HCT116 (cell line): ENCODE measurements around the gene UPP2. TPM values are rescaled to one million over a fixed set of nuclear protein-coding genes. Genes with fewer than 3 reads are reported as not detected.

Experiments
- ATAC-seq: fragments of 200-7000 bp; cut with Tn5 transposase; 2 replicates; pipeline ENCODE4 v1.9.1; 2020; ENCODE audit warnings: mild to moderate bottlenecking, moderate library complexity
- BruUV-seq: library from RNA; stranded (reverse); fragments of 400-500 nt; replicated peaks from 2 replicates; lab custom pipeline; 2021; lab: Mats Ljungman, UMichigan
- CTCF ChIA-PET: fragments of 300-600 bp; sonication (Branson Sonifier 250); formaldehyde crosslinking; loops from one replicate; lab custom pipeline; 2021; ENCODE audit warnings: antibody characterized with exemption; lab: Charles Lee
- POLR2A ChIA-PET: fragments of 300-600, 350-600 bp; sonication (Branson Sonifier 250); formaldehyde crosslinking; loops from one replicate; lab custom pipeline; 2021; ENCODE audit warnings: antibody characterized with exemption; lab: Charles Lee
- RAD21 ChIA-PET, 2 experiments: fragments of 300-600 bp; sonication (Branson Sonifier 250); formaldehyde crosslinking; loops; one replicate each; lab custom pipeline; 2023; ENCODE audit warnings: low total read pairs in 2 of 2; ENCODE audit not compliant: uncharacterized antibody in 2 of 2, unreplicated experiment in 2 of 2, low non-redundant PET in 1 of 2; lab: Charles Lee
- DNase-seq: peaks from one replicate; pipeline ENCODE4 v3.0.0-alpha.2; 2010; ENCODE audit warnings: low read depth, low spot score
- H2AFZ ChIP-seq: fragments of 200-600 bp; shearing (Covaris generic), sonication (generic); 2 replicates; pipeline ENCODE4 v1.6.1; 2017; ENCODE audit warnings: low read depth, mixed run types, mixed read lengths, antibody characterized with exemption, low read length; ENCODE audit not compliant: poor library complexity, severe bottlenecking
- H3K27ac ChIP-seq: 2 replicates; pipeline ENCODE4 v1.5.1; 2012; ENCODE audit warnings: low read depth, low read length
- H3K27me3 ChIP-seq: fragments of 200-600 bp; sonication (generic); 2 replicates; pipeline ENCODE4 v1.6.1; 2016; ENCODE audit warnings: mixed run types, low read length, mixed read lengths; ENCODE audit not compliant: insufficient read depth
- H3K36me3 ChIP-seq, 2 experiments: fragments of 200-500 bp in 1 of 2; fragments of 200-600 bp in 1 of 2; sonication (Bioruptor generic) in 1 of 2; sonication (generic) in 1 of 2; 2 replicates each; pipeline versions ENCODE4 v1.5.1 to v1.6.1; 2014 to 2016; ENCODE audit warnings: low read length in 2 of 2, inconsistent platforms in 1 of 2, mixed read lengths in 1 of 2, mixed run types in 1 of 2; ENCODE audit not compliant: insufficient read depth in 2 of 2, control insufficient read depth in 1 of 2
- H3K4me1 ChIP-seq, 2 experiments: fragments of 200-600 bp in 1 of 2; sonication (generic) in 1 of 2; 2 replicates each; pipeline versions ENCODE4 v1.5.1 to v1.6.1; 2012 to 2017; ENCODE audit warnings: low read length in 2 of 2, inconsistent platforms in 1 of 2, mild to moderate bottlenecking in 1 of 2, mixed read lengths in 1 of 2, mixed run types in 1 of 2, moderate library complexity in 1 of 2; ENCODE audit not compliant: insufficient read depth in 2 of 2, control insufficient read depth in 1 of 2
- H3K4me2 ChIP-seq: fragments of 200-600 bp; sonication (generic); 2 replicates; pipeline ENCODE4 v1.6.1; 2017; ENCODE audit warnings: mixed run types, low read length, mixed read lengths
- H3K4me3 ChIP-seq, 2 experiments: fragments of 200-600 bp in 1 of 2; sonication (generic) in 1 of 2; replicated peaks in 1 of 2; 2 replicates each; pipeline ENCODE4 v1.5.1; 2011 to 2016; ENCODE audit warnings: low read length in 2 of 2, control low read depth in 1 of 2, low read depth in 1 of 2, mild to moderate bottlenecking in 1 of 2, mixed read lengths in 1 of 2, mixed run types in 1 of 2
- H3K79me2 ChIP-seq: fragments of 200-600 bp; sonication (generic); 2 replicates; pipeline ENCODE4 v1.6.1; 2017; ENCODE audit warnings: mild to moderate bottlenecking, mixed run types, low read length, moderate library complexity, mixed read lengths; ENCODE audit not compliant: insufficient read depth
- H3K9ac ChIP-seq: fragments of 200-600 bp; sonication (generic); 2 replicates; pipeline ENCODE4 v1.6.1; 2016; ENCODE audit warnings: low read length, mixed read lengths
- H3K9me2 ChIP-seq: fragments of 200-600 bp; sonication (generic), shearing (Covaris generic); 2 replicates; pipeline ENCODE4 v1.6.1; 2017; ENCODE audit warnings: mixed run types, mild to moderate bottlenecking, moderate library complexity; ENCODE audit not compliant: insufficient read depth
- H3K9me3 ChIP-seq, 2 experiments: fragments of 200-500 bp in 1 of 2; fragments of 200-600 bp in 1 of 2; sonication (Bioruptor generic) in 1 of 2; sonication (generic) in 1 of 2; 2 replicates each; pipeline ENCODE4 v1.6.1; 2014 to 2017; ENCODE audit warnings: low read length in 2 of 2, mixed read lengths in 2 of 2, inconsistent platforms in 1 of 2, low read depth in 1 of 2, mild to moderate bottlenecking in 1 of 2, mixed run types in 1 of 2, moderate library complexity in 1 of 2; ENCODE audit not compliant: control insufficient read depth in 1 of 2, insufficient read depth in 1 of 2
- H4K20me1 ChIP-seq: fragments of 200-600 bp; sonication (generic), shearing (Covaris generic); 2 replicates; pipeline ENCODE4 v1.6.1; 2017; ENCODE audit warnings: mixed run types, mild to moderate bottlenecking, moderate library complexity; ENCODE audit not compliant: insufficient read depth
- EGR1 ChIP-seq: IDR thresholded peaks from 2 replicates; pipeline ENCODE4 v1.6.1; 2012; ENCODE audit warnings: low read depth
- EZH2 ChIP-seq: fragments of 200-600 bp; sonication (generic); IDR thresholded peaks from 2 replicates; pipeline ENCODE4 v1.6.1; 2017; ENCODE audit warnings: antibody characterized with exemption, mixed run types
- FOSL1 ChIP-seq: IDR thresholded peaks from 2 replicates; pipeline ENCODE4 v1.6.1; 2012; ENCODE audit warnings: low read depth
- JUND ChIP-seq: IDR thresholded peaks from 2 replicates; pipeline ENCODE4 v1.6.1; 2012
- POLR2A ChIP-seq: IDR thresholded peaks from 2 replicates; pipeline ENCODE4 v1.7.0; 2011; ENCODE audit warnings: borderline replicate concordance; ENCODE audit not compliant: insufficient read depth, insufficient read length; ENCODE audit errors: extremely low read depth
- RAD21 ChIP-seq: IDR thresholded peaks from 2 replicates; pipeline ENCODE4 v1.6.1; 2012; ENCODE audit warnings: low read depth, mild to moderate bottlenecking
- SIN3A ChIP-seq: IDR thresholded peaks from 2 replicates; pipeline ENCODE4 v1.6.1; 2012; ENCODE audit warnings: low read depth
- SP1 ChIP-seq: IDR thresholded peaks from 2 replicates; pipeline ENCODE4 v1.6.1; 2012; ENCODE audit warnings: low read depth
- SRF ChIP-seq: IDR thresholded peaks from 2 replicates; pipeline ENCODE4 v1.6.1; 2012; ENCODE audit warnings: low read depth
- TCF7L2 ChIP-seq: IDR thresholded peaks from 2 replicates; pipeline ENCODE4 v1.7.0; 2011; ENCODE audit warnings: borderline replicate concordance, inconsistent platforms; ENCODE audit not compliant: insufficient read depth, insufficient read length; ENCODE audit errors: extremely low read depth
- YY1 ChIP-seq: IDR thresholded peaks from 2 replicates; pipeline ENCODE4 v1.6.1; 2011; ENCODE audit warnings: low read length, low read depth, moderate library complexity, mild to moderate bottlenecking; ENCODE audit not compliant: insufficient replicate concordance; ENCODE audit errors: extremely low read depth
- ZFX ChIP-seq: fragments of 450-650 bp; IDR thresholded peaks from 2 replicates; pipeline ENCODE4 v1.6.1; 2017
- ZNF274 ChIP-seq: fragments of 200-500 bp; sonication (Bioruptor generic); IDR thresholded peaks from 2 replicates; pipeline ENCODE4 v1.6.1; 2014; ENCODE audit warnings: mild to moderate bottlenecking, low read depth, low read length, inconsistent platforms
- intact Hi-C: fragments of 100-400 bp; cut with micrococcal nuclease; formaldehyde crosslinking; loops from 2 replicates; pipeline ENCODE4 v1.10.0; 2022
- total RNA-seq: library from RNA; stranded (reverse); gene quantifications from one replicate; pipeline ENCODE4 v1.2.1, GENCODE V29; 2021; ENCODE audit not compliant: unreplicated experiment
- TF ChIP-seq, protein P1 (sequence below), 3 experiments: fragments of 200-600 bp in 1 of 3; sonication (generic) in 1 of 3; IDR thresholded peaks in 2 of 3; conservative IDR thresholded peaks in 1 of 3; 2 replicates each; pipeline ENCODE4 v1.5.1; 2012 to 2017; ENCODE audit warnings: low read depth in 2 of 3, low read length in 2 of 3, antibody characterized with exemption in 1 of 3, borderline replicate concordance in 1 of 3, control low read depth in 1 of 3, mild to moderate bottlenecking in 1 of 3, mixed read lengths in 1 of 3, mixed run types in 1 of 3, moderate library complexity in 1 of 3; ENCODE audit not compliant: insufficient read depth in 1 of 3
- TF ChIP-seq, protein P2 (sequence below): IDR thresholded peaks from 2 replicates; pipeline ENCODE4 v1.6.1; 2012
- TF ChIP-seq, protein P3 (sequence below): IDR thresholded peaks from 2 replicates; pipeline ENCODE4 v1.6.1; 2012
- TF ChIP-seq, protein P4 (sequence below): IDR thresholded peaks from 2 replicates; pipeline ENCODE4 v1.6.1; 2012; ENCODE audit warnings: low read depth
- TF ChIP-seq, protein P5 (sequence below): IDR thresholded peaks from 2 replicates; pipeline ENCODE4 v1.6.1; 2011; ENCODE audit warnings: mild to moderate bottlenecking, low read length, moderate library complexity; ENCODE audit not compliant: insufficient replicate concordance; ENCODE audit errors: extremely low read depth

Gene UPP2
- total RNA-seq, 1 experiment from 2014 or later: not detected

DNA sequence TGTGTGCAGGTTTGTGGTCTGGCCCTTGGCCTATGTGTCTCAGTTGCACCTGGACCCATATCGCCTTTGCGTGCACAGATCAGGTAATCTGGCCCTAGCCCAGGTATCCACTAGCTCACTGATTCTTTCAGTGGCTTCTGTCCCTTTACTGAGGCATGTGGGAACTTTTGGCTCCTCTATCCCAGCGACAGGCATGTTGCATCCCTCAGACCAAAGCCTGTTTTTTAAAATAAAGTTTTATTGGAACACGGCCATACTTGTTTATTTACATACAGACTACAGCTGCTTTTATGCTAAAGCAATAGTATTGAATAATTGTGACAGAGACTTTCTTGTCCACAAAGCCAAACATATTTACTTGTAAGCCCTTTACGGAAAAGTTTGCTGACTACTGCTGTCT, 39.9 kb upstream of the UPP2 start:
- no peaks in the 10 kb centered on the region for H4K20me1 ChIP-seq
- H3K27me3 ChIP-seq: no peaks in the 10 kb centered on the region
- BruUV-seq: no TSS peak
- ChIA-PET CTCF (no interaction called here), RAD21 (no interaction called here), POLR2A (no interaction called here)
- no peak for ATAC-seq
- no peaks in the 10 kb centered on the region for H3K36me3 ChIP-seq
- no peaks in the 10 kb centered on the region for H3K79me2 ChIP-seq
- H3K4me3 ChIP-seq: no peak overlapping the region
- no peak overlapping the region for H3K4me2 ChIP-seq
- no peak overlapping the region for H3K9ac ChIP-seq
- H3K9me2 ChIP-seq: no peaks in the 10 kb centered on the region
- intact Hi-C loops: no loop called here
- H3K27ac ChIP-seq: no peak overlapping the region
- H2AFZ ChIP-seq: no peak overlapping the region
- DNase-seq: no peak
- TF ChIP-seq EGR1 (no peak), ZFX (no peak), YY1 (no peak), POLR2A (no peak), FOSL1 (no peak), SIN3A (no peak), JUND (no peak), TCF7L2 (no peak), ZNF274 (no peak), RAD21 (no peak), SP1 (no peak), EZH2 (no peak), SRF (no peak)
- TF ChIP-seq, protein P1, sequence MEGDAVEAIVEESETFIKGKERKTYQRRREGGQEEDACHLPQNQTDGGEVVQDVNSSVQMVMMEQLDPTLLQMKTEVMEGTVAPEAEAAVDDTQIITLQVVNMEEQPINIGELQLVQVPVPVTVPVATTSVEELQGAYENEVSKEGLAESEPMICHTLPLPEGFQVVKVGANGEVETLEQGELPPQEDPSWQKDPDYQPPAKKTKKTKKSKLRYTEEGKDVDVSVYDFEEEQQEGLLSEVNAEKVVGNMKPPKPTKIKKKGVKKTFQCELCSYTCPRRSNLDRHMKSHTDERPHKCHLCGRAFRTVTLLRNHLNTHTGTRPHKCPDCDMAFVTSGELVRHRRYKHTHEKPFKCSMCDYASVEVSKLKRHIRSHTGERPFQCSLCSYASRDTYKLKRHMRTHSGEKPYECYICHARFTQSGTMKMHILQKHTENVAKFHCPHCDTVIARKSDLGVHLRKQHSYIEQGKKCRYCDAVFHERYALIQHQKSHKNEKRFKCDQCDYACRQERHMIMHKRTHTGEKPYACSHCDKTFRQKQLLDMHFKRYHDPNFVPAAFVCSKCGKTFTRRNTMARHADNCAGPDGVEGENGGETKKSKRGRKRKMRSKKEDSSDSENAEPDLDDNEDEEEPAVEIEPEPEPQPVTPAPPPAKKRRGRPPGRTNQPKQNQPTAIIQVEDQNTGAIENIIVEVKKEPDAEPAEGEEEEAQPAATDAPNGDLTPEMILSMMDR (IDR thresholded peaks at IDR 0.05 in 2 of 3, conservative IDR thresholded peaks at IDR 0.05 in 1 of 3; ENCODE audit: borderline replicate concordance in 1 of 3, insufficient read depth in 1 of 3, low read depth in 2 of 3, low read length in 2 of 3): no peak
- TF ChIP-seq, protein P2, sequence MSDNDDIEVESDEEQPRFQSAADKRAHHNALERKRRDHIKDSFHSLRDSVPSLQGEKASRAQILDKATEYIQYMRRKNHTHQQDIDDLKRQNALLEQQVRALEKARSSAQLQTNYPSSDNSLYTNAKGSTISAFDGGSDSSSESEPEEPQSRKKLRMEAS: no peak
- TF ChIP-seq, protein P3, sequence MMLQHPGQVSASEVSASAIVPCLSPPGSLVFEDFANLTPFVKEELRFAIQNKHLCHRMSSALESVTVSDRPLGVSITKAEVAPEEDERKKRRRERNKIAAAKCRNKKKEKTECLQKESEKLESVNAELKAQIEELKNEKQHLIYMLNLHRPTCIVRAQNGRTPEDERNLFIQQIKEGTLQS: no peak
- TF ChIP-seq, protein P4, sequence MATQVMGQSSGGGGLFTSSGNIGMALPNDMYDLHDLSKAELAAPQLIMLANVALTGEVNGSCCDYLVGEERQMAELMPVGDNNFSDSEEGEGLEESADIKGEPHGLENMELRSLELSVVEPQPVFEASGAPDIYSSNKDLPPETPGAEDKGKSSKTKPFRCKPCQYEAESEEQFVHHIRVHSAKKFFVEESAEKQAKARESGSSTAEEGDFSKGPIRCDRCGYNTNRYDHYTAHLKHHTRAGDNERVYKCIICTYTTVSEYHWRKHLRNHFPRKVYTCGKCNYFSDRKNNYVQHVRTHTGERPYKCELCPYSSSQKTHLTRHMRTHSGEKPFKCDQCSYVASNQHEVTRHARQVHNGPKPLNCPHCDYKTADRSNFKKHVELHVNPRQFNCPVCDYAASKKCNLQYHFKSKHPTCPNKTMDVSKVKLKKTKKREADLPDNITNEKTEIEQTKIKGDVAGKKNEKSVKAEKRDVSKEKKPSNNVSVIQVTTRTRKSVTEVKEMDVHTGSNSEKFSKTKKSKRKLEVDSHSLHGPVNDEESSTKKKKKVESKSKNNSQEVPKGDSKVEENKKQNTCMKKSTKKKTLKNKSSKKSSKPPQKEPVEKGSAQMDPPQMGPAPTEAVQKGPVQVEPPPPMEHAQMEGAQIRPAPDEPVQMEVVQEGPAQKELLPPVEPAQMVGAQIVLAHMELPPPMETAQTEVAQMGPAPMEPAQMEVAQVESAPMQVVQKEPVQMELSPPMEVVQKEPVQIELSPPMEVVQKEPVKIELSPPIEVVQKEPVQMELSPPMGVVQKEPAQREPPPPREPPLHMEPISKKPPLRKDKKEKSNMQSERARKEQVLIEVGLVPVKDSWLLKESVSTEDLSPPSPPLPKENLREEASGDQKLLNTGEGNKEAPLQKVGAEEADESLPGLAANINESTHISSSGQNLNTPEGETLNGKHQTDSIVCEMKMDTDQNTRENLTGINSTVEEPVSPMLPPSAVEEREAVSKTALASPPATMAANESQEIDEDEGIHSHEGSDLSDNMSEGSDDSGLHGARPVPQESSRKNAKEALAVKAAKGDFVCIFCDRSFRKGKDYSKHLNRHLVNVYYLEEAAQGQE: no peak
- TF ChIP-seq, protein P5, sequence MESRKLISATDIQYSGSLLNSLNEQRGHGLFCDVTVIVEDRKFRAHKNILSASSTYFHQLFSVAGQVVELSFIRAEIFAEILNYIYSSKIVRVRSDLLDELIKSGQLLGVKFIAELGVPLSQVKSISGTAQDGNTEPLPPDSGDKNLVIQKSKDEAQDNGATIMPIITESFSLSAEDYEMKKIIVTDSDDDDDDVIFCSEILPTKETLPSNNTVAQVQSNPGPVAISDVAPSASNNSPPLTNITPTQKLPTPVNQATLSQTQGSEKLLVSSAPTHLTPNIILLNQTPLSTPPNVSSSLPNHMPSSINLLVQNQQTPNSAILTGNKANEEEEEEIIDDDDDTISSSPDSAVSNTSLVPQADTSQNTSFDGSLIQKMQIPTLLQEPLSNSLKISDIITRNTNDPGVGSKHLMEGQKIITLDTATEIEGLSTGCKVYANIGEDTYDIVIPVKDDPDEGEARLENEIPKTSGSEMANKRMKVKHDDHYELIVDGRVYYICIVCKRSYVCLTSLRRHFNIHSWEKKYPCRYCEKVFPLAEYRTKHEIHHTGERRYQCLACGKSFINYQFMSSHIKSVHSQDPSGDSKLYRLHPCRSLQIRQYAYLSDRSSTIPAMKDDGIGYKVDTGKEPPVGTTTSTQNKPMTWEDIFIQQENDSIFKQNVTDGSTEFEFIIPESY: no peak
- H3K9me3 ChIP-seq: no peaks in the 10 kb centered on the region
- H3K4me1 ChIP-seq: peaks cover 0 to 13% of the 10 kb centered on the region in 2 experiments; a peak in 3 of 4 replicates
